ENCODE results near the gene TMEM204.
A peak's percentile ranks its signal among the peaks of the same experiment; 100 is the strongest.

Gene TMEM204

GRCh38 chr16:1580256-1580655, 46.8 kb downstream of the TMEM204 start:
- Histone ChIP-seq H3K27me3 (no peaks in the 10 kb centered on the region), H3K9me3 (no peaks in the 10 kb centered on the region), H3K4me1 (no peaks in the 10 kb centered on the region), H3K36me3 (peaks cover 4% of the 10 kb centered on the region), H3K4me3 (ENCODE audit: low read depth, low read length) (no peak overlapping the region)
- TF ChIP-seq CTCF (IDR thresholded peaks at IDR 0.05; ENCODE audit: low read depth, low read length) = no peak
- no peak for DNase-seq

GRCh38 chr16:1580956-1581355, 47.5 kb downstream of the TMEM204 start:
- Histone ChIP-seq H3K27me3 (no peaks in the 10 kb centered on the region), H3K9me3 (no peaks in the 10 kb centered on the region), H3K36me3 (peaks cover 4% of the 10 kb centered on the region), H3K4me3 (ENCODE audit: low read depth, low read length) (no peak overlapping the region), H3K4me1 (no peaks in the 10 kb centered on the region)
- DNase-seq = no peak
- TF ChIP-seq CTCF (IDR thresholded peaks at IDR 0.05; ENCODE audit: low read depth, low read length) = no peak

DNA sequence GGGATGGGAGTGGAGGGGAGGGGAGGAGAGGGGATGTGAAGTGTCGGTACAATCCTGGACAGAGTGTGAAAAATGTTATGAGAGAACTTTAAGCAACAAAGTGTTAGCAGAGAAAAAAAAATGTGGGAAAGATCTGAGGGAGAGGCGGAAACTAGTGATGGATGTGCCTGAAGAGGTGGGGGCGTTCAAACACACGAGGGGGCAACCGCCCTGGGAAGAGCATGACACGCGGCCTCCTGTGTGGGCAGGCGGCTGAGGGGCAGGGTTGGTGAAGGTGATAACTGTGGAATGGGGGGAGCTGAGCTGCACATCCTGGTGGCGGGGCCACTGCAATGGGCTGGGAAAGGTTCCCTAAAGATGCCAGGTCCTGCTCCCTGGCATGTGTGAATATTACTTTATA, 48.3 kb downstream of the TMEM204 start:
- no peak for DNase-seq
- no peaks in the 10 kb centered on the region for H3K27me3 ChIP-seq
- no peaks in the 10 kb centered on the region for H3K9me3 ChIP-seq
- TF ChIP-seq CTCF (IDR thresholded peaks at IDR 0.05; ENCODE audit: low read depth, low read length) = no peak
- H3K4me1 ChIP-seq = no peaks in the 10 kb centered on the region
- peaks cover 4% of the 10 kb centered on the region for H3K36me3 ChIP-seq
- H3K4me3 ChIP-seq (ENCODE audit: low read depth, low read length) = no peak overlapping the region

DNA sequence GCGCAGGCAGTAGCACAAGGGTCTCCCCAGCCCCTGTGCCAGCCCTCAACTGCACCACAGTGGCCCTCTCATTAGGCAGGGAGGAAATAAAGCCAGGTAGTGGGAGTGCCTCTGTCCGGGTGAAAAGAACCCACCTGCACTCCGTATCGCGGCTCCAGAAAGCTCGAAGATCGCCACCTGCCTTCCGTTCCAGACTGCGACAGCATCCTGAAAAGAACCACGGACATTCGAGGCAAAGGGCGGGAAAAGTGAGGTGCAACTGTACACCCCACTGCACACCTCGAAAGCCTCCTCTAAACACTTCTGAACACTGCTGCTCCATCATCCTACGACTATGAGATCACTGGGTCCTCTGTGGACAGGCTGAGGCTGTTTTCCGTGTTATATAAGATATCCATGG, 49.7 kb downstream of the TMEM204 start:
- peaks cover 4% of the 10 kb centered on the region for H3K36me3 ChIP-seq
- no peaks in the 10 kb centered on the region for H3K27me3 ChIP-seq
- no peaks in the 10 kb centered on the region for H3K9me3 ChIP-seq
- peak; percentile 6; the same call in 1 of the 2 replicates for TF ChIP-seq CTCF (IDR thresholded peaks at IDR 0.05; ENCODE audit: low read depth, low read length)
- no peaks in the 10 kb centered on the region for H3K4me1 ChIP-seq
- DNase-seq = no peak
- no peak overlapping the region for H3K4me3 ChIP-seq (ENCODE audit: low read depth, low read length)

DNA sequence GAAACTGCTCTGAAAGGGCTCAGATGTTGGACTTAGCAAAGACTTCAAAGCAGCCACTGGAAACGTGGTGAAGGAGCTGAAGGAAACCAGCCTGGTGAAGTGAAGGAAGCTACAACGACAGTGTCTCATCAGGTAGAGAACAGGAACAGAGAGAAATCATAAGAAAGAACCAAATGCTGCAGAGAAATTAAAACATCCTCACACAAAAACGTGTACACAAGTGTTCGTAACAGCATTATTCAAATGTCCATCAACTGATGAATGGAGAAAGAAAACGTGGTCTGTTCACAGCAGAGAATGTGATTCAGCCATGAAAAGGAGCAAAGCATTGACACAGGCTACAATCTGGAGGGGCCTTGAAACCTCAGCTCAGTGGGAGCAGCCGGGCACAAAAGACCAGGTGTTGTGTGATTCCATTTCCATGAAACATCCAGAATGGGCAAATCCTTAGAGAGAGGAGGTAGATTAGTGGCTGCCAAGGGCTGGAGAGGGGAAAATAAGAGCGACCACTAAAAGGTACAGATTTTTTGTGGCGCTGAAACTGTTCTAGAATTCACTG, 51.5 kb downstream of the TMEM204 start:
- DNase-seq = no peak
- TF ChIP-seq CTCF (IDR thresholded peaks at IDR 0.05; ENCODE audit: low read depth, low read length) = no peak
- Histone ChIP-seq H3K9me3 (no peaks in the 10 kb centered on the region), H3K4me3 (ENCODE audit: low read depth, low read length) (no peak overlapping the region), H3K4me1 (no peaks in the 10 kb centered on the region), H3K27me3 (no peaks in the 10 kb centered on the region), H3K36me3 (peaks cover 4% of the 10 kb centered on the region)

- no peak for TF ChIP-seq CTCF (IDR thresholded peaks at IDR 0.05; ENCODE audit: low read depth, low read length)
- Histone ChIP-seq H3K4me3 (ENCODE audit: low read depth, low read length) (no peak overlapping the region), H3K27me3 (no peaks in the 10 kb centered on the region), H3K9me3 (no peaks in the 10 kb centered on the region), H3K4me1 (no peaks in the 10 kb centered on the region), H3K36me3 (no peaks in the 10 kb centered on the region; the same call in 1 of the 2 replicates)
- no peak for DNase-seq
Observed at GRCh38 chr16:1590366-1590765, 56.9 kb downstream of the TMEM204 start.
